AG09309 (cell line): ENCODE measurements around the gene AMBRA1.

ENCODE experiments used
- DNase-seq: peaks from one replicate; pipeline ENCODE4 v3.0.0-alpha.2; 2010; ENCODE audit warnings: low read depth
- H3K4me3 ChIP-seq: 2 replicates; pipeline ENCODE4 v1.5.1; 2011; ENCODE audit warnings: mild to moderate bottlenecking, low read depth, low read length, moderate library complexity; ENCODE audit not compliant: control insufficient read depth
- CTCF ChIP-seq: IDR thresholded peaks from 2 replicates; pipeline ENCODE4 v1.5.1; 2011; ENCODE audit warnings: mild to moderate bottlenecking, low read depth, low read length, inconsistent platforms; ENCODE audit not compliant: insufficient read depth, control insufficient read depth; ENCODE audit errors: missing control alignments

AMBRA1 gene

GRCh38 chr11:46426233-46426991, 167.4 kb downstream of the AMBRA1 start:
- no peak for DNase-seq
- TF ChIP-seq CTCF: no peak
- no peak overlapping the region for H3K4me3 ChIP-seq

- H3K4me3 ChIP-seq: no peak overlapping the region
- no peak for TF ChIP-seq CTCF
- no peak for DNase-seq
These were observed 171.2 kb downstream of the AMBRA1 start for GRCh38 chr11:46422588-46422987.

- TF ChIP-seq CTCF: no peak
- H3K4me3 ChIP-seq: no peak overlapping the region
- no peak for DNase-seq
These were observed 172.5 kb downstream of the AMBRA1 start for GRCh38 chr11:46421257-46421880.

- no peak for TF ChIP-seq CTCF
- no peak overlapping the region for H3K4me3 ChIP-seq
- no peak for DNase-seq
These were observed 173.3 kb downstream of the AMBRA1 start for GRCh38 chr11:46420513-46420912.

GRCh38 chr11:46418751-46419150, 175.1 kb downstream of the AMBRA1 start:
- no peak overlapping the region for H3K4me3 ChIP-seq
- no peak for TF ChIP-seq CTCF
- no peak for DNase-seq

- DNase-seq: no peak
- H3K4me3 ChIP-seq: no peak overlapping the region
- no peak for TF ChIP-seq CTCF
These were observed 176.1 kb downstream of the AMBRA1 start for GRCh38 chr11:46417711-46418110.
